GM21423 (cell line): ENCODE measurements around the gene GNAO1.
"Not testable (repeated sequence)": the region's sequence is repeated elsewhere in the genome, so short reads cannot be mapped to it uniquely, and the experiment has no call there.

Source experiments
- ATAC-seq: cut with Tn5 transposase; IDR thresholded peaks from one replicate; pipeline ENCODE4 v1.9.1; 2021; ENCODE audit warnings: mild to moderate bottlenecking, moderate library complexity; ENCODE audit not compliant: unreplicated experiment

GNAO1 gene

DNA sequence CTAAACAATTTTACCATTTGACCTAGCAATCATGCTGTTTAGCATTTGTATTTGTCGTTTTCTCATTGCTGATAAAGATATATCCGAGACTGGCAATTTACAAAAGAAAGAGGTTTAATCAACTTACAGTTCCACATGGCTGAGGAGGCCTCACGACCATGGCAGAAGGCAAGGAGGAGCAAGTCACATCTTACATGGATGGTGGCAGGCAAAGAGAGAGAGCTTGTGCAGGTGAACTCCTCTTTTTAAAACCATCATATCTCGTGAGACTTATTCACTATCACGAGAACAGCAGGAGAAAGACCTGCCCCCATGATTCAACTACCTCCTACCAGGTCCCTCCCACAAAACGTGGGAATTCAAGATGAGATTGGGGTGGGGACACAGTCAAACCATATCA is 187.8 kb downstream of the GNAO1 start:
- ATAC-seq, result not testable (repeated sequence)

DNA sequence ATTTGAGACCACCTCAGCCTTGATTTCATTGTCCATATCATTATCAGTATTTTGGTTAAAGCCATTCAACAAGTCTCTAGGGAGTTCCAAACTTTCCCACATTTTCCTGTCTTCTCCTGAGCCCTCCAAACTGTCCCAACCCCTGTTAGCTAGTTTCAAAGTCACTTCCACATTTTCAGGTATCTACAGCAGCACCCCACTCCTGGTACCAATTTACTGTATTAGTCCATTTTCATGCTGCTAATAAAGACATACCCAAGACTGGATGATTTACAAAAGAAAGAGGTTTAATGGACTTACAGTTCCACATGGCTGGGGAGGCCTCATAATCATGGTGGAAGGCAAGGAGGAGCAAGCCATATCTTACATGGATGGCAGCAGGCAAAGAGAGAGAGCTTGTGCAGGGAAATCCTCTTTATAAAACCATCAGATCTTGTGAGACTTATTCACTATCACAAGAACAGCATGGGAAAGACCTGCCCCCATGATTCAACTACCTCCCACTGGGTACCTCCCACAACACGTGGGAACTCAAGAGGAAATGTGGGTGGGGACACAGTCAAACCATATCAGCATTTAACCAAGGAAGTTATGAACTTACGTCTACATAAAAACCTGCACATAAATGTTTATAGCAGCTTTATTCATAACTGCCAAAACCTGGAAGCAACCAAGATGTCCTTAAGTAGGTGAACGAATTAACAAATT is 189.6 kb downstream of the GNAO1 start:
- not testable (repeated sequence) for ATAC-seq

DNA sequence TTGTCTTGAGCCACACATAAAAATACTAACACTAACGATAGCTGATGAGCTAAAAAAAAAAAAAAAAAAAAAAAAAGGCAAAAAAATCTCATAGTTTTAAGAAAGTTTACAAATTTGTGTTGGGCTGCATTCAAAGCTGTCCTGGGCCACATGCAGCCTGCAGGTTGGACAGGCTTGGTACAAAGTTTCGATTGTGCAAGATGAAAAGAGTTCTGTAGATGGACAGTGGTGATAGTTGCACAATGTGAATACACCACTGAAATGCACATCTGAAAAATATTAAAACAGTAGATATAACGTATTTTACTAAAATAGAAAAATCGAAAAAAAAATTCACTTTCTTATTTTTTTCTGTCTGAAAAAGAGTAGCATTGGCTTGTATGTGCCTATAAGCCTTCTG is 191.2 kb downstream of the GNAO1 start:
- no peak for ATAC-seq

DNA sequence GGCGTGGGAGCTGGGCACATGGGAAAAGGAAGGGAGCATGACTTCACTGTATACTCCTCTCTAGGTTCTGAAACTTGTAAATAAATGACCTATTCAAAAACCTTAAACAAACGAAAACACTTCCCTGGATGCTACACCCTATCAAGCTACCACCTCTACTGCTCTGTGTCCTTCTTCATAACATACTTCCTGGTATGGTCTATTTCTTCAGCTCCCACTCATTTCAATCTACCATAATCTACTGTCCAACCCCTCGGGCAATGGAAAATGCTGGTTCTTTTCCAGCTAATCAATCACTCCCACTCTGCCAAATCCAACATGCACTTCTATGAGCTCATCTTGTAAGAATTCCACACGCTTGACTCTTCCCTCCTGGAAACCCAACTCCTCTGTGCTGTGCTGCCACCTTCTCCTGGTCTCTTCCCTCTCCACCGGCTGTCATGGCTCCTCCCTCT is 191.6 kb downstream of the GNAO1 start:
- ATAC-seq, result no peak

DNA sequence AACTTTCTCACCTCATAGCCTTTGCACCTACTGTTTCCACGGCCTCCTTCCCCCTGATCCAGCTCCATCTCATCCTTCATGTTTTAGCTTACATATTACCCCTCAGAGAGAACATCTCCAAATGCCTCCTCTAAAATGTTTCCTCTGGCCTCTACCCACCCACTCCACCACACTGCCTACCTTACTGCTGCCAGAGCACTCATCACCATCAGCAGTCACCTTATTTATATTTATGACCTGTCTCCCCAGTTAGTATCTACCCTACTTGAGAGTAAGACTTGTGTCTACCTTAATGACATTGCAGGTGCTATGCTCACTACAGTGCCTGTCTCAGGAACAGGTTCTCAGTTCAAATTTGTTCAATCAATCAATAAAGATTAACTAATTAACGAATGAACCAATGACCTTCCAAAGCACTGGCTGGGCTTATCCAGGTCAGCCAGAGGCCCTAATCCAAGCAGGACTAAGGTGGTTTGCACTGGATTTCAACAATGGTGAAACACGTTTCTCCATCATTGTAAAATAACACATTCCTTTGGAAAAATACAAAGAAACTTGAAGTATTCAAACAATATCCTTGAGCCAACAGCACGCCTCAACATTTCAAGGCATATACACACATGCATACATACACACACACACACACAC is 192.9 kb downstream of the GNAO1 start:
- ATAC-seq, result no peak

DNA sequence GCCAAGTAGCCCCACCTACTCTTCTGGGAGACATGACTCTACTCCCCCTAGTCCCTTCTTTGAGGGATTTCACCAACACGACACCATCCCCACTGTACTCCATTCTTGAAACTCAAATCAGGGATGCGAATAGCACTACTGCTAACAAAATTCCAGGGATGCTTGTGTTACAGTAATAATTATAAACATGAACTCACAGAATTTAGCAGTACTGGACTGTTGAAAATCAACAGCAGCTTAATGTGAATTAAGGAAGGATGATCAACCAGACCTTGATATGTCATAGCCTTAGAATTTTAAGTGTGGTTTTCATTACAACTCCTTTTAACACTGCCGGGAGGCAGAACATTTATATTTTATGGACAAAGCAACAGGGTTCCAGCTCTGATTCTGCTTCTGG is 196.1 kb downstream of the GNAO1 start:
- no peak for ATAC-seq

DNA sequence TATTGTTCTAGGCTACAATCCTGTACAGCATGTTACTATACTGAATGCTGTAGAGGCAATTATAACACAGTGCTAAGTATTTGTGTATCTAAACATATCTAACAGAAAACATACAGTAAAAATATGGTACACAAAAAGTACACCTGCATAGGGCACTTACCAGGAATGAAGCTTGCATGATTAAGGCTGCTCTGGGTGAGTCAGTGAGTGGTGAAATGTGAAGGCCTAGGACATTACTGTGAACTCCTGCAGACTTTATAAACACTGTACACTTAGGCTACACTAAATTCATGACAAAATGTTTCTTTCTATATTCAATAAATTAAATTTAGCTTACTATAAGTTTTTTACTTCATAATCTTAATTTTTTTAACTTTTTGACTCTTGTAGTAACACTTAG is 196.9 kb downstream of the GNAO1 start:
- no peak for ATAC-seq

DNA sequence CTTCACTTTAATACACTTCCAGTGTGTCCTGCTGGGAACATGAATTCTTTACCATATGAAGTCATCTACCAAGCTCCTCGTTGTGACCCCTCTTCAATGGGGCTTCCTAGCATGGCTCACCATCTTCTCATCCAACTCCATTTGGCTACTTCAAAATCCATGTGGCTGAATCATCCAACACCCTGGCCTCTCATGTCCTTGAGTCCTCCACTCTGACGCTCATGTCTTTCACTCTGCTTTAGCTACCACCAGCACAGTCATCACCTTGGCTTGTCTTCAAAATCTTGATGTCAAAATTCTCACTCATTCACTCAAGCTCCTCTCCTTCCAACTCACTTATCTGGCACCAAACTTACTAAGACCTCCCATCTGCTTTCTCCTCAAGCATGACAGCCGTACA is 198.3 kb downstream of the GNAO1 start:
- ATAC-seq, result no peak

DNA sequence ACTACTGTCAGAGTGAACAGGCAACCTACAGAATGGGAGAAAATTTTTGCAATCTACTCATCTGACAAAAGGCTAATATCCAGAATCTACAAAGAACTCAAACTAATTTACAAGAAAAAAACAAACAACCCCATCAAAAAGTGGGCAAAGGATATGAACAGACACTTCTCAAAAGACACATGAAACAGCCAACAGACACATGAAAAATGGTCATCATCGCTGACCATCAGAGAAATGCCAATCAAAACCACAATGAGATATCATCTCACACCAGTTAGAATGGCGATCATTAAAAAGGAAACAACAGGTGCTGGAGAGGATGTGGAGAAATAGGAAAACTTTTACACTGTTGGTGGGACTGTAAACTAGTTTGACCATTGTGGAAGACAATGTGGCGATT is 205.4 kb downstream of the GNAO1 start:
- ATAC-seq, result not testable (repeated sequence)

DNA sequence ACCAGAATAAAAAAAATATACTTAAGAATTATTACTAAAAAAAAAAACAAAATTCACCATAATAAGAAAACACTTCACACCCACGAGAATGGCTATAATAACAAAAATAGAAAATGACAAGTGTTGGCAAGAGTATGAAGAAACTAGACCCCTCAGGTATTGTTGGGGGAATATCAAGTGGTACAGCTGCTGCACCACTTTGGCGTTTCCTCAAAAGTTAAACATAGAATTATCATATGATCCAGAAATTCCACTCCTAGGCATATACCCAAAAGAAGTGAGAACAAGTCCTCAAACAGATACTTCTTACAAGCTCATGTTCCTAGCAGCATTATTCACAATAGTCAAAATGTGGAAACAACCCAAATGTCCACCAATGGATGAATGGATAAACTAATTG is 207.8 kb downstream of the GNAO1 start:
- no peak for ATAC-seq

DNA sequence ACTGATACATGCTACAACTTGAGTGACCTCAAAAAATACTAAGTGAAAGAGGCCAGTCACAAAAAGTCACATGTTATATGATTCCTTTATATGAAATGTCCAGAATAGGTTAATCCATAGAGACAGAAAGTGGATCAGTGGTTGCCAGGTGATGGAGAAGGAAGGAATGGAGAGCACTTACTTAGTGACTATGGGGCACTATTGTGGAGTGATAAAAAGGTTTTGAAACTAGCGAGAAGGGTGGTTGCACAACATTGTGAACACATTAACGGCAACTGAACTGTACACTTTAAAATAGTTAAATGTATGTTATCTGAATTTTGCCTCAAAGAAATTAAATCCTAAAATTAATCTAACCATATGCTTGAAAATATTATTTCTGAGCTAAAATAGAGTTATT is 208.2 kb downstream of the GNAO1 start:
- ATAC-seq, result no peak

DNA sequence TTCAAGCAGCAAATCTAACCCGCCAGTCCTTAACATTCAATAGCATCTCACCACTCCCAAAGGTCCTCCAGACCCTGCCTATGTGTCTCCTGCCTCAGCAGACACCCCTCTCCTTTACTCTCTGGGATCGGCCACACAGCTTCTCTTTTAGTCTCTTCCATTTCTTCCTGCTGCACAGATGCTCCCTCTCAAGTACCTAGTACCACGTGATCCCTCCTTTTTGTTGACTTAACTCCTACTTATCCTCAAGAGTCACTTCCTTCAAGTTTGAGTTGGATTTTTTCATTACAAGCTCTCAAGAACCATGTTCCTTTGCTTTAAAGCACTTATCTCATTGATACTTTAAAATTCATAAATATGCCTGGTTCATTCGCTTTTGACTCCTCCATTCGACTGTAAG is 209.2 kb downstream of the GNAO1 start:
- no peak for ATAC-seq

DNA sequence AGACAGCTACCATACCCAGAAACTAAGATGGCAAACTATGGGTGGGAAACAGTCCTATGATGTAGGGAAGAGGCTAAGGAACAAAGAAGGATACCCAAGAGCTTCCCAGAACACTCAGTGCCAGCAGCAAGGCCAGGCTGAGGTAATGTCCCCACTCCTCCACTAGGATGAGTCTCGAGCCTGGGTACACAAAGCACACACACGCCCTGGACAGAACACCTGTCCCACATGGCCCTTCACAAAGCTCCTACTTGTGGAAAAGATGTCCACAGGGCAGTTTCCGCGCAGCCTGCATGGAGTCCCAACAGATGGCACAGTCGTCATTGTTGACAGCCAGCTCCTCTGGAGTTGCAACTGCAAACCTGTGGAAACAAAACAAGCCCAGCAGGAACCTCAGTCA is 210.2 kb downstream of the GNAO1 start:
- ATAC-seq, result no peak

DNA sequence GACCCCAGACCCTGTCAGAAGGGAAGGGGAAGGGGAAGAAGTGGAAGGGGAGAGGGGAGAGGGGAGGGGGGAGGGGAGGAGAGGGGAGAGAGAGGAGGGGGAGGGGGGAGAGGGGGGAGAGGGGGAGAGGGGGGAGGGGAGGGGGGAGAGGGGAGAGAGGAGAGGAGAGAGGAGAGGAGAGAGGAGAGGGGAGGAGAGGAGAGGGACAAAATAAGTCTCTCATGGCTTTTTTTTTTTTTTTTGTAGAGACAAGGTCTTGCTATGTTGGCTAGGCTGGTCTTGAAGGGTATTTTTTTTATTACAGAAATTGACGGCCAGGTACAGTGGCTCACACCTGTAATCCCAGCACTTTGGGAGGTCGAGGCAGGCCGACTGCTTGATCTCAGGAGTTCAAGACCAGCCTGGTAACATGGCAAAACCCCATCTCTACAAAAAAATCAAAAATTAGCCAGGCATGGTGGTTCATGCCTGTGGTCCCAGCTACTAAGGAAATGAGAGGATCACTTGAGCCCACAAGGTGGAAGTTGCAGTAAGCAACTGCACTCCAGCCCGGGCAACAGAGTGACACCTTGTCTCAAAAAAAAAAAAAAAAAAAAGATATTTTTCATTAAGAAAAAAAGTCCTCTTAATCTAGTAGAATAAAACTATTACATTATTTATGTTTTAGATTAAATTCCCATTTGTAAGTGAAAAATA is 214.8 kb downstream of the GNAO1 start:
- ATAC-seq, result no peak
